ENCODE measurements around the gene SOWAHC.
"Not testable (repeated sequence)": the region's sequence is repeated elsewhere in the genome, so short reads cannot be mapped to it uniquely, and the experiment has no call there.

Gene SOWAHC, protein sequence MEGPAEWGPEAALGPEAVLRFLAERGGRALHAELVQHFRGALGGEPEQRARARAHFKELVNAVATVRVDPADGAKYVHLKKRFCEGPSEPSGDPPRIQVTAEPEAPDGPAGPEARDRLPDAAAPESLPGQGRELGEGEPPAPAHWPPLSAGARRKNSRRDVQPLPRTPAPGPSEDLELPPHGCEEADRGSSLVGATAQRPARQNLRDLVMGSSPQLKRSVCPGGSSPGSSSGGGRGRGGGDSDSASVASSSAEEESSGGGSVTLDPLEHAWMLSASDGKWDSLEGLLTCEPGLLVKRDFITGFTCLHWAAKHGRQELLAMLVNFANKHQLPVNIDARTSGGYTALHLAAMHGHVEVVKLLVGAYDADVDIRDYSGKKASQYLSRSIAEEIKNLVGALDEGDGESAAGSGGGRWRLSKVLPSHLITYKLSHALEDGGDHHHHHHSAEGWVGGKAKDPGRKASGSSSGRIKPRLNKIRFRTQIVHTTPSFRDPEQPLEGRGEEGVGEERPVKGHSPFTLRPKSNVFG

DNA sequence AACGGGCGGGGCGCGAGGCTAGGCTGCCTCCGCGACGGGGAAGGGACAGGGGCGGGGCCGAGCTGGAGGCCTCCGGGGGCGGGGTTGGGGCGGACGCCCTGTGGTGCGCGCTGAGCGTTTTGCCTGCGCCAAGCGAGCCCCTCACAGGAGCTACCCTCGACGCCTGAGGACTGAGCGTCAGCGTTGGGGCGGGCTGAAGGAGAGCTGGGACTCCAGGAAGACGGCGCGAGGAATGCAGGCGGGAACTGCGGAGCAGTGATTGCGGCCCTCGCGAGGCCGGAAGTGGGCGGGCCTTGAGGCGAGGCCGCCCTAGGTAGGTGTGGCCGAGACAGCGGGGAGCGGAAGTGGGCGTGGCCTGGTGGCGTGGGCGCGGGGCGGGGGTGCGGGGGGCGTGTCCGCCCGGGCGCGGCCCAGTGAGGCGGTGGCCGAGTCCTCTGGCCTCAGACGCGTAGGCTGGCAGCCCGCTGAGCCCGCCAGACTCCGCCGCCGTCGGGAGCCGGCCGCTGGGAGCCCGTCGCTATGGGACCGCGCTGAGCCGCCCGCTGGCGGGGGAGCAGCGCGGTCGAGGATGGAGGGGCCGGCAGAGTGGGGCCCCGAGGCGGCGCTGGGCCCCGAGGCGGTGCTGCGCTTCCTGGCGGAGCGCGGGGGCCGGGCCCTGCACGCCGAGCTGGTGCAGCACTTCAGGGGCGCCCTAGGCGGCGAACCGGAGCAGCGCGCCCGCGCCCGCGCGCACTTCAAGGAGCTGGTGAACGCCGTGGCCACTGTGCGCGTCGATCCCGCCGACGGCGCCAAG is at the start of gene SOWAHC, which contains the start of gene SEPTIN10:
Gene SOWAHC (plus strand): TSS at position 443 of the 793 bp plus-strand sequence. CDS start 126 bp downstream, at position 569.
Gene SEPTIN10 (minus strand): TSS at position 45 of the 793 bp plus-strand sequence. CDS start 139 bp downstream, outside the sequence.
- DNase-seq (ENCODE audit: low read depth, low spot score), result peak; percentile 99

DNA sequence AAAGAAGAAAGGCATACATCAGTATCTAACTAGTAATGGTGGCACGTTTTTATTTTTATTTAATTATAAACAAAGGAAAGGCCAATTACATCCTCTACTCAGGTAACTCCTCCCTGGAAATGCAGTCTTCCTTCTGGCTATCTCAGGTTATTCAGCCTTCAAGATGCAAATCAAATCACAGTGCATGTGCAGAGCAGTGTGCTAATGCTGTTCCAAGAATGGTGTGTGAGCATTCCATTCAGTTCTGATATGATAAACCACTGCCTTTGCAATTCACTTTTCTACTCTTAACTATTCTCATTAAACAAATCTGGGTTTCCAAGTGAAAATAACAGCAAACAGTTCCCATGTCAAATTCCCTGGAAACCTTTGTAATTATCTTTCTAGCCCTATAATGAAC is 38.8 kb upstream of the SOWAHC start:
- no peak for DNase-seq (ENCODE audit: low read depth, low spot score)

DNA sequence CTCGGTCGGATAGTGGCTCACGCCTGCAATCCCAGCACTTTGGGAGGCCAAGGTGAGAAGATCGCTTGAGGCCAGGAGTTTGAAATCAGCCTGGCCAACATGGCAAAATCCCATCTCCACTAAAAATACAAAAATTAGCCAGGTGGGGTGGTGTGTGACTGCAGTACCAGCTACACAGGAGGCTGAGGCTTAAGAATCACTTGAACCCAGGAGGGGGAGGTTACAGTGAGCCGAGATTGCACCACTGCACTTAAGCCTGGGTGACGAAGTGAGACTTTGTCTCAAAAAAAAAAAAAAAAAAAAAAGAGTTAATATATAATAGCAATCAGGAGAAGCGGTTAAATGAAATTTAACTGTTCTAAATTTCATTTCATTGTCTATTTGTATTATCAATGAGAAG is 36.5 kb upstream of the SOWAHC start:
- not testable (repeated sequence) for DNase-seq (ENCODE audit: low read depth, low spot score)

DNA sequence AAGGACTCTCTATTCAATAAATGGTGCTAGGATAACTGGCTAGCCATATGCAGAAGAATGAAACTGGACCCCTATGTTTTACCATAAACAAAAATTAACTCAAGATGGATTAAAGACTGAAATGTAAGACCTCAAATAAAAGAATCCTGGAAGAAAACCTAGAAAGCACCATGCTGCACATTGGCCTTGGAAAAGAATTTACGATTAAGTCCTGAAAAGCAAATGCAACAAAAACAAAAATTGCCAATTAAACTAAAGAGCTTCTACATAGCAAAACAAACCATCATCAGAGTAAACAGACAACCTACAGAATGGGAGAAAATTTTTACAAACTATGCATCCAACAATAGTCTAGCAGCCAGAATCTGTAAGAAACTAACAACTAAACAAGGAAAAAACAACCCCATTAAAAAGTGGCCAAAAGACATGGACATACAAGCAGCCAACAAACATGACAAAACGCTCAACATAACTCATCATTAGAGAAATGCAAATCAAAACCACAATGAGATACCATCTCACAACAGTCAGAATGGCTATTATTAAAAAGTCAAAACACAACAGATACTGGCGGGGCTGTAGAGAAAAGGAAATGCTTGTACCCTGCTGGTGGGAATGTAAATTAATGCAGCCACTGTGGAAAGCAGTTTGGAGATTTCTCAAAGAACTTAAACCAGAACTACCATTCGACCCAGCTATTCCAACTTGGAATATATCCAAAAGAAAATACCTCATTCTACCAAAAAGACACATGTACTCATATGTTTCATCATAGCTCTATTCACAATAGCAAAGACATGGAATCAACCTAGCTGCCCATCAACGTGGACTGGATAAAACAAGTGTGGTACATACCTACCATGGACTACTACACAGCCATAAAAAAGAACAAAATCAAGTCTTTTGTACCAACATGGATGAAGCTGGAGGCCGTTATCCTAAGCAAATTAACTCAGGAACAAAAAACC is 31.0 kb upstream of the SOWAHC start:
- no peak for DNase-seq (ENCODE audit: low read depth, low spot score)

DNA sequence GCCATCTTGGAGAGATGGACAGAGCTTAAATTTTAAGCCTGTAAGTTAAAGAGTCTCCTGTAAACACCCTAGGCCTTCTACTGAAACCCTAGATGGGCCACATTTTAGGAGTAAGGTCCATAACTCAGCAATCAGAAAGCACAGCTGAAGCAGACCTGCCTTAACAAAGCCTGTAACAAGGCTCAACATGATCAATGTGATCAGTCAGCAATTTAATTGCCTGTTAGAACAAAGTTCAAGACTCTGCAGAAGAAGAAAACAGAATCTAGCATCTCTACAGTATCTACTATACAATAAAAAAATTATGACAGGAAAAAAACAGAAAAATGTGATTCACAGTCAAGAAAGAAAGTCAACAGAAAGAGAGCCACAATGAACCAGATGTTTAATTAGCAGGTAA is 27.5 kb upstream of the SOWAHC start:
- no peak for DNase-seq (ENCODE audit: low read depth, low spot score)

DNA sequence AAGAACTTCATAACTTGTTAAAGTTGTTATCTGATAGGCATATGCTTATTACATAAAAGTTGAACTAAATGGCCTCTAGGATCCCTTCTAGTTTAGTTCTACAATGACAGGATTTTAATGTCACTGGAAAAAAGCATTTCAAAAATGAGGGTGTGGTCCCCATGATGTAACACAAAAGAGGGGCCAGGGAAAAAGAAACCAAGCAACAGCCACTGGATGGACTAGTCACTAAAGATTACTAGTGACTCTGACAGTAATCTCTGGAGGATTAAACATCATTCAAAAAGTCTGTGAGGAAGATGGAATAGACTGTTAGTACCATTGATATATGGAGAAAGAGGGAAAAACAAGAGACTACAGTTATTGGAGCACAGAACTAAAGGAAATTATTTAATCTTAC is 23.0 kb upstream of the SOWAHC start:
- no peak for DNase-seq (ENCODE audit: low read depth, low spot score)

DNA sequence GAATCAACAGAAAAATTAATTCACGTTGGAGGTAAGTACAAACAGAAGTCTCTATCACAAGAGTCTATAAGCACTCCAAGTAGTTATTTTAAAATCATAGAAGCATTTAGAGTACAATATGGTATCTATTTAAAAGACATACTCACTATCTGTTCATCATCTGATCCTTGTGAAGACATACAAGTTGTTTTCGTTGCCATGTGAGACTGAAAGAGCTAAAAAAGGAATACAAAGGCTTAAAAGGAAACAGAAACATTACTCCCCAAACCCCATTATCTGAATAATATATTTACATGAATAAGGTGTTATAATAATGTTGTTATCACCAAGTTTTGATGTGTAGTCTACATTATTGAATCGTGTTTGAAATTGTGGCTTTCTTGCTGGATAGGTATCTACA is 21.3 kb upstream of the SOWAHC start:
- DNase-seq (ENCODE audit: low read depth, low spot score), result no peak

DNA sequence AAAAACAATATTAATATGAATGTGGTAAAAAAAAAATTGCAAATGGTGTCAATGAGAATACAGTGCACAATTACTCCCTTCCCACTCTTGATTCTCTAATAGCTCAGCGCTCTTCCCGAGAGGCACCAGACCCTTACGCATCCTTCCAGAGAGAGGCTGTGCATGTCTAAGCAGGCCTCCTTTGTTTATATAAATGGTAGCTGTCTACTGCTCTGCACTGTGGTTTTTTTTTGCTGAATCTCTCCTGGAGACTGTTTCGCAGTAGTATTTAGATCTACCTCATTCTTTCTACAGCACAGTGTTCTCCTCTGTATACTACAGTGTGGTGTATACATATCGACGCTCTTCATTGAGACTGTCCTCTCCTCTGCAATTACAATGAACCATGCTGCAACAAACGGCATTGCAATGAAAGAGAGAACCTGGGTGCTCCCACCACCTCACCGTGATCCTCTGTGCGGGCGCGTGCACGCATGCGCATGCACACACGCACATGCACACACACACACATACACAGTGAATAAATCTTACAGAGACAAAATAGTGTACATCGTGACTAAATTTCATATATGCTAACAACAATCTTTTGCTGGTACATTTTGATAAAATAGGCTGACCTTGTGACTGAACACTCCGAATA is 19.8 kb upstream of the SOWAHC start:
- no peak for DNase-seq (ENCODE audit: low read depth, low spot score)

DNA sequence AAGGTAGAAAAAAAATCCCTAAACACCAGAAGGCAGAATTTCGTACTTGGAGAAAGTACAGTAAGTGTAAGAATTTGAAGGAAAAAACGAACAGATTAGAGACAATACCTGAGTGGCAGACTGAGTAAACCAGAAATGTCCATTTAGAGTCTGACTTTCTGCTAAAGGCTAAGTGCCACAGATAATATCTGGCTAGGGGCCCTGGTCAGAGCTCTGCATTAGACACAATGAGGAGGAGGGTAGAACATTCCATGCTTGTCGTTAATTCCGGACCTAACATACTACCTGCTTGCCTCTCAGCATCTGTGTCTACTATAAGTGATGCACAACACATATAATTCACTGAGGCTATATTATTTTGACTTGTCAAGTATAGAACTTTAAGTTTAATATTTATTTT is 18.5 kb upstream of the SOWAHC start:
- no peak for DNase-seq (ENCODE audit: low read depth, low spot score)

DNA sequence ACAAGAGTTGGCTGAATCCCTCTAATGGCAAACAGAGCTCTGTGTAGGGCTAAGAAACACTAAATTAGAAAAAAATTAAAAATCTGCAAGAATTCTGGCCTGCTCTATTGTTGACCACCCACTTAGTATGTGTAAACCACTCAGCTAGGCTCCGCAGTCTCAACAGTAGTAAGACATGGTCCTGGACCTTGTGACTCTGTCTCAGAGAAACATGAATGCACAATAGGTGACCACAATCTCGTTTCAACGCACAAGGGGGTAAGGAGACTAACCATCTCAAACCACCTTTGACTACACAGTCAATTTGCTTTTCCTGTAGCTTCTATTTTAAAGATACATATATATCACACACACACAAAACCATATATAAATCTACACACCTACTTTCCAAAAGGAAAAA is 16.9 kb upstream of the SOWAHC start:
- no peak for DNase-seq (ENCODE audit: low read depth, low spot score)

DNA sequence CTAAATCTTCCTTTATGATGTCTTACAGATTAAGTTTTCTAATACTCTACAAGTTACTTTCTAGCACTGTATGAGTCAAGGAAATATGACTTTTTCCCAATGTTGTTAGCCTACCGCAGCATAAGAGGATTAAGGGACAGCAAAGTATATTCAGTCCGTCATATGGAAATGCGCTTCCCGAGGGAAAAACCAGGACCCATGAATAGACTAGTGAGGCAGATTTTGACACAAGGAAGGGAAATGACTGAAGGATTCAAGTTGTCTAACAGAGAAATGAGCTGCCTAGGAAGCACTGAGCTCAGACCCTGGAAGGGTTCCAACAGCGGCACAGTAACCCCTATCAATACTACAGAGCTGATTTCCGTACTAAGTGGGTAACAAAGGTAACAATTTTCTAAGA is 12.4 kb upstream of the SOWAHC start:
- no peak for DNase-seq (ENCODE audit: low read depth, low spot score)

DNA sequence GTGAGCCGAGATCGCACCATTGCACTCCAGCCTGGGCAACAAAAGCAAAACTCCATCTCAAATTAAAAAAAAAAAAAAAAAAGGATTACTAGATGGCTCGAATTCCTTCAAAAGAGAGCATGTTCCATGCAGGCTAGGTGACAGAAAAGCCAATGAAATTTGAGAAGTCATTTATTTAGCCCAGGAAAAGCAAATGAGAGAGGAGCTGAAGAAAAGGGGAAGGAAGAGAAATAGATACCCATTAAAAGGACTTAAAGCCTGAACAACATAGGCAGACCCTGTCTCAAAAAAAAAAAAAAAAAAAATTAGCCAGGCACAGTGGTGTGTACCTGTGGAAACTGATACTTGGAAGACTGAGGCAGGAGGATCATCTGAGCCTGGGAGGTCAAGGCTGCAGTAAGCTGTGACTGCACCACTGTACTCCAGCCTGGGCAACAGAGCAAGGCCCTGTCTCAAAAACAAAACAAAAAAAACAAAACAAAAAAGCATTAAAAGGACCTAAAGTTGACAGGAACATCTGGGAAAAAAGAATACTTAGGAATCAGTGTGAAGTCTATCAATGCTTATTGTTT is 11.5 kb upstream of the SOWAHC start:
- no peak for DNase-seq (ENCODE audit: low read depth, low spot score)

DNA sequence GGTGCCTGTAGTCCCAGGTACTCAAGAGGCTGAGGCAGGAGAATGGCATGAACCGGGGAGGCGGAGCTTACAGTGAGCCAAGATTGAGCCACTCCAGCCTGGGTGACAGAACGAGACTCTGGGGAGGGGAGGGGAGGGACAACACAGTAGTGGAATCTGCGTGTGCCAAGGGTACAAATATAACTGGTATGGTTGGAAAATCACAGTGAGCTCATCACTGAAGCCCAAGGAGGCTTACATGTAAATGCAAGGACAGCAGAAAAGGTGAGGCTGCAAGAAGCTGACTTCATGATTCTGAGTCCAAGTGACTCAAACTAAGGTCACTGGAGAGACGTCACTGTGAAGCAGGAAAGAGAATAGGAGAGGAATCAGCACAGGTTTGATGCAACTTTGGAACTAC is 9.6 kb upstream of the SOWAHC start:
- no peak for DNase-seq (ENCODE audit: low read depth, low spot score)

DNA sequence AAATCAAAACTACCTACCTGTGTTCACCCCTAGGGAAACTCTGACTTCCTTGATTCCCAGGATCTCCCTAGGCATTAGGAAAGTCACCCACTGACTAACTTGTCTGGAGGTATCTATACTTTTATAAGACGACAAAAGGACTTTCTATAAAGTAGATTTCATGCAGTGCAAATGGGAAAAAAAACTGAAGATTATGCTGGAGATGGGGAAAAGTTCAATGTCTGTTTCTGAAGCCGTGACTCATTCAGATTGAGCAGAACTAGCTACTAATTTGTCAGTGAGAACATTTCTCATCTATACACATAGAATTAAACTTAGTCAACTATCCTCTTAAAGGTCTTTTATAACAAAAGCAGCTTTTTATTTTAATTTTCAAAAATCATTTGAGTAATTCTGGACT is 6.4 kb upstream of the SOWAHC start:
- no peak for DNase-seq (ENCODE audit: low read depth, low spot score)

DNA sequence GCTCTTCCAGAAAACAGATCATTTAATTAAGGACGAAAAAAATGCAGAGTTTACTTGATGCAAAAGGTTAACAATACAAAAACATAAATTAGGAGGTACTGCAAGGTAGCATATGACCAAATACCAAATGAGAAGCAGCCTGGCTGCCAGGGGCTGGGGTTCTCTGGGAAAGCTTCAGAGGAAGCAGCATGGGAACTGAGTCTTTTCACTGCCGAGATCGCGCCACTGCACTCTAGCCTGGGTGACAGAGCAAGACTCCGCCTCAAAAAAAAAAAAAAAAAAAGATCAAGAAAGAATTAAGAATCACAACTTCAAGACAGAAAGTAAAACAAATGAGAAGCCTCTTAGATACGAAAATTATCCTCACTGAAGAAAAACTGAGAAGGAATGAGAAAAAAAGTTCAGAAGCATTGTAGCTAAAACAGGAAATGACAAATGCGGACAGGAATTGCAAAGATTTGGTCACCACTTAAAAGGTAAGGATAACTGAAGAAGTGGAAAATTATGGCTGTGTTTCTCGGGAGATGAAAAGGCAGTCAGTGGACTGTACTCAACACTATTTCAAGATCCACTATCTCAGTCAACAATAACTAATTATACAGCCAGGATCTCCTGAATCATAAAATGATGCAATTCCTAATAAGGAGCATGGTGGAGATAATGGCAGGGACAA is 4.7 kb upstream of the SOWAHC start:
- DNase-seq (ENCODE audit: low read depth, low spot score), result no peak

DNA sequence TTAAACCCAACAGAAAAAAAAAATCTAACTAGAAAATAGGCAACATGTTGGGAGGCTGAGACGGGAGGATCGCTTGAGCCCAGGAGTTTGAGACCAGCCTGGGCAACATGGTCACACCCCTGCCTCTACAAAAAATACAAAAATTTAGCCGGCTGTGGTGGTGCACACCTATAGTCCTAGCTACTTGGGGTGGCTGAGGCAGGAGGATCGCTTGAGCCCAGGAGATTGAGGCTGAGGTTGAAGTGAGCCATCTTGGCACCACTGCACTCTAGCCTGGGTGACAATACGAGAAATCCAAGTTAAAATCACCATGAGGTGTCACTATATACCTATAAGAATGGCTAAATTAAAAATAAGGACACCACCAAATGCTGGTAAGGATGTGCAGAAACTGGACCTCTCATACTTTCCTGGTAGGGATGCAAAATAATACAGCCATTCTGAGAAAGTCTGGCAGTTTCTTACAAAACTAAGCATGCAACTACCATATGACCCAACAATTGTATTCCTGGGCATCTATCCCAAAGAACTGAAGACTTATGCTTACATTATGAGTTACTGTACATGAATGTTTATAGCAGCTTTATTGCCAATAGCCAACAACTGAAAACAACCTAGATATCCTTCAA is 2.6 kb upstream of the SOWAHC start:
- no peak for DNase-seq (ENCODE audit: low read depth, low spot score)

DNA sequence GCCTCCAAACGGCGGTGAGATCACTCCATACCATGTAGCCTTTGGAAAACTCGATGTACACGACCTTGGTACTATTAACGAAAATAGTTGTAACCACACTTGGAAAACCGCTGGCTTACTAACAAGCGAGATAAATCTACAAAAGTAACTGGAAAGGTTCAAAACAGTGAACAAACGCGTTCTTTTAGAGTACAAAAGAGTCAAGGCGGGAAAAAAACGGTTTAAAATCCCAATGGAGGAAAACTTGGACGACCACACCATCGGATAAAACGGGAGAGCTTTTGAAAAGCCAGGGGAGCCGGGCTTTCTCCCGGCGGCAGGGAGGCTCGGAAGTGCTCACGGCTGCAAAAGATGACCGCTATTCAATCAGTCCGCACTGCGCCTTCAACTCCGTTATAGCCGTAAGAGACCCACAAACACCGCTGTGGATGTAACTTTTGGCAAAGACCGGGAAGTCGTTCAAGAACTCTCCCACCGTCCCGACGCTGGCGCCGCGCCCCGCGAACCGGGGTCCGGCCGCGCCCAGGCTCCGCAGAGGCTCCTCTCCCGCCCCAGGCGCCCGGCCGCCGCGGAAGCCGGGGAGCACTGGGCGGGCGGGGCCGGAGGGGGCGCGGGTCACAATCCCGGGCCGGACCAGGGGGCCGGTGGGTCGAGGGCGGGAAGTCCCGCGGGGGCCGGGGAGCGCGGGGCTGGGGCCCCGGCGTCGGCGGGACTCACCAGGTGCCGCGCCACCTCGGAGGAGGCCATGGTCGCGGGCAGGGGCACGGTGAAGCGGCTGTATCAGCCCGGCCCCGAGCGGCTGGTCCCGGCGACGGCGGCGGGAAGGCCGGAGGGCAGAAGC is 863 bp upstream of the SOWAHC start:
- peak; percentile 66 for DNase-seq (ENCODE audit: low read depth, low spot score)
